ENCODE measurements around the gene GRM1. TPM values are rescaled to one million over a fixed set of nuclear protein-coding genes. Genes with fewer than 3 reads are reported as not detected.

The GRM1 gene
- total RNA-seq, 1 donor from 2014 or later = not detected

GRCh38 chr6:146358431-146359046, 329.7 kb downstream of the GRM1 start:
- Histone ChIP-seq H3K4me1 (peaks cover 11% of the 10 kb centered on the region), H3K27me3 (no peaks in the 10 kb centered on the region), H3K9me3 (no peaks in the 10 kb centered on the region), H3K4me3 (no peak overlapping the region), H3K27ac (no peak overlapping the region), H3K36me3 (no peaks in the 10 kb centered on the region)
- TF ChIP-seq, protein P1, sequence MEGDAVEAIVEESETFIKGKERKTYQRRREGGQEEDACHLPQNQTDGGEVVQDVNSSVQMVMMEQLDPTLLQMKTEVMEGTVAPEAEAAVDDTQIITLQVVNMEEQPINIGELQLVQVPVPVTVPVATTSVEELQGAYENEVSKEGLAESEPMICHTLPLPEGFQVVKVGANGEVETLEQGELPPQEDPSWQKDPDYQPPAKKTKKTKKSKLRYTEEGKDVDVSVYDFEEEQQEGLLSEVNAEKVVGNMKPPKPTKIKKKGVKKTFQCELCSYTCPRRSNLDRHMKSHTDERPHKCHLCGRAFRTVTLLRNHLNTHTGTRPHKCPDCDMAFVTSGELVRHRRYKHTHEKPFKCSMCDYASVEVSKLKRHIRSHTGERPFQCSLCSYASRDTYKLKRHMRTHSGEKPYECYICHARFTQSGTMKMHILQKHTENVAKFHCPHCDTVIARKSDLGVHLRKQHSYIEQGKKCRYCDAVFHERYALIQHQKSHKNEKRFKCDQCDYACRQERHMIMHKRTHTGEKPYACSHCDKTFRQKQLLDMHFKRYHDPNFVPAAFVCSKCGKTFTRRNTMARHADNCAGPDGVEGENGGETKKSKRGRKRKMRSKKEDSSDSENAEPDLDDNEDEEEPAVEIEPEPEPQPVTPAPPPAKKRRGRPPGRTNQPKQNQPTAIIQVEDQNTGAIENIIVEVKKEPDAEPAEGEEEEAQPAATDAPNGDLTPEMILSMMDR (IDR thresholded peaks at IDR 0.05) = no peak
- intact Hi-C loops (cut with DNase I) = no loop called here
- no peak for DNase-seq (ENCODE audit: extremely low spot score in 2 of 2)

GRCh38 chr6:146359131-146359530, 330.3 kb downstream of the GRM1 start:
- intact Hi-C loops (cut with DNase I) = no loop called here

DNA sequence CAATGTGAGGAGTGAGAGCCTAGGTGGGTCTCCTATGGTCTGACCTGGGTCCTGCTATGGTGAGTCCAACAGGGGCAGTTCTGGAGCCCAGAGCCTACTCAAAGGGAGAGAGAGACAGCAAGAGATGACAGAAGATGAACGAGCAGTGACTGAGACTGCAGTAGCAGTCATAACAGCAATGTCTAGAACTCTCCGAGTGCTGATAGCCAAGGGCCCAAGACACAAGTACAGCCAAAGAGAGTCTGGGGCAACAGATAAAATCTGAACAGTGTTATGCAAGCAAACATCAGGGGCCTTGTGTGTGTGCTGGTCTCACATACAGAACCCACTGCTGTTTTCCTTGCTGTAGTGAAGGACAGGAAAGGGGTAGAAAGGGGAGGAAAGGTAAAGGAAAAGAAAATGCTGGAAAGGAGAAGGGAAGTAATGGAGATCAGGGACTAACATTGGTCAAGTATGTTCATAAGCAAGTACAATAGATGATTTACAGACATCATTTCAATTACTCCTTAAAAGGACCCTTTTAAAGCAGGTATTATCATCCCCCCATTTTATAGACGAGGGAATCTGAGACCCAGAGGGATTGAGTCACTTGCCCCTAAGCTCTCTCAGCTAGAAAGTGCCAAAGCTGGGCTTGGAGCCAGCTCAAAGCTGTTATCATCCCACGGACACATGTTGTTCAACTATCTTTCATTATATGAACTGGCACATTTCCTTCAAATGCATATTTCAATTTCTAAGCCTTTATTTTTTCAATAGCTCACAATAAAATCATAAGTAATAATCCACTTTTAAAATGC, 332.5 kb downstream of the GRM1 start:
- TF ChIP-seq, protein P1 (IDR thresholded peaks at IDR 0.05) = no peak
- no peak for TF ChIP-seq POLR2A (IDR thresholded peaks at IDR 0.05)
- no peak for TF ChIP-seq POLR2AphosphoS5 (IDR thresholded peaks at IDR 0.05; ENCODE audit: insufficient read depth in 1 of 2, low read depth in 1 of 2)
- DNase-seq (ENCODE audit: extremely low spot score in 2 of 2) = no peak
- H3K27ac ChIP-seq = no peak overlapping the region
- intact Hi-C loops (cut with DNase I) = no loop called here
- no peaks in the 10 kb centered on the region for H3K36me3 ChIP-seq
- no peak overlapping the region for H3K4me3 ChIP-seq
- no peaks in the 10 kb centered on the region for H3K27me3 ChIP-seq
- H3K9me3 ChIP-seq = no peaks in the 10 kb centered on the region
- peaks cover 11% of the 10 kb centered on the region for H3K4me1 ChIP-seq

More at GRCh38 chr6:146359131-146359530, 330.3 kb downstream of the GRM1 start:
- no peak overlapping the region for H3K27ac ChIP-seq
- TF ChIP-seq, protein P1 (IDR thresholded peaks at IDR 0.05) = no peak
- TF ChIP-seq POLR2AphosphoS5 (IDR thresholded peaks at IDR 0.05; ENCODE audit: insufficient read depth in 1 of 2, low read depth in 1 of 2) = no peak
- no peak for TF ChIP-seq POLR2A (IDR thresholded peaks at IDR 0.05)
- no peak overlapping the region for H3K4me3 ChIP-seq
- no peaks in the 10 kb centered on the region for H3K9me3 ChIP-seq
- H3K27me3 ChIP-seq = no peaks in the 10 kb centered on the region
- no peak for DNase-seq (ENCODE audit: extremely low spot score in 2 of 2)
- peaks cover 11% of the 10 kb centered on the region for H3K4me1 ChIP-seq
- H3K36me3 ChIP-seq = no peaks in the 10 kb centered on the region

GRCh38 chr6:146363838-146364607, 335.2 kb downstream of the GRM1 start:
- Histone ChIP-seq H3K27me3 (no peaks in the 10 kb centered on the region), H3K9me3 (no peaks in the 10 kb centered on the region), H3K27ac (no peak overlapping the region), H3K4me3 (no peak overlapping the region), H3K4me1 (no peaks in the 10 kb centered on the region), H3K36me3 (no peaks in the 10 kb centered on the region)
- intact Hi-C loops (cut with DNase I) = no loop called here
- no peak for DNase-seq (ENCODE audit: extremely low spot score in 2 of 2)
- TF ChIP-seq POLR2AphosphoS5 (IDR thresholded peaks at IDR 0.05; ENCODE audit: insufficient read depth in 1 of 2, low read depth in 1 of 2) (no peak), POLR2A (IDR thresholded peaks at IDR 0.05) (no peak)
- TF ChIP-seq, protein P1 (IDR thresholded peaks at IDR 0.05) = no peak
